ENCODE results near the gene CCDC71.

Gene CCDC71

GRCh38 chr3:49148159-49148558 lies 18.0 kb downstream of the CCDC71 start:
- TF ChIP-seq, protein P1, sequence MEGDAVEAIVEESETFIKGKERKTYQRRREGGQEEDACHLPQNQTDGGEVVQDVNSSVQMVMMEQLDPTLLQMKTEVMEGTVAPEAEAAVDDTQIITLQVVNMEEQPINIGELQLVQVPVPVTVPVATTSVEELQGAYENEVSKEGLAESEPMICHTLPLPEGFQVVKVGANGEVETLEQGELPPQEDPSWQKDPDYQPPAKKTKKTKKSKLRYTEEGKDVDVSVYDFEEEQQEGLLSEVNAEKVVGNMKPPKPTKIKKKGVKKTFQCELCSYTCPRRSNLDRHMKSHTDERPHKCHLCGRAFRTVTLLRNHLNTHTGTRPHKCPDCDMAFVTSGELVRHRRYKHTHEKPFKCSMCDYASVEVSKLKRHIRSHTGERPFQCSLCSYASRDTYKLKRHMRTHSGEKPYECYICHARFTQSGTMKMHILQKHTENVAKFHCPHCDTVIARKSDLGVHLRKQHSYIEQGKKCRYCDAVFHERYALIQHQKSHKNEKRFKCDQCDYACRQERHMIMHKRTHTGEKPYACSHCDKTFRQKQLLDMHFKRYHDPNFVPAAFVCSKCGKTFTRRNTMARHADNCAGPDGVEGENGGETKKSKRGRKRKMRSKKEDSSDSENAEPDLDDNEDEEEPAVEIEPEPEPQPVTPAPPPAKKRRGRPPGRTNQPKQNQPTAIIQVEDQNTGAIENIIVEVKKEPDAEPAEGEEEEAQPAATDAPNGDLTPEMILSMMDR (IDR thresholded peaks at IDR 0.05; ENCODE audit: low read depth, low read length) = no peak
- no peaks in the 10 kb centered on the region for H3K36me3 ChIP-seq
- no peaks in the 10 kb centered on the region for H3K27me3 ChIP-seq (ENCODE audit: insufficient read depth, low read depth, severe bottlenecking)
- H3K27ac ChIP-seq = no peak overlapping the region
- no peak overlapping the region for H3K4me3 ChIP-seq (ENCODE audit: low read depth, low read length)
- no peak for DNase-seq
- no peaks in the 10 kb centered on the region for H3K9me3 ChIP-seq (ENCODE audit: severe bottlenecking)

- Histone ChIP-seq H3K27ac (no peak overlapping the region), H3K27me3 (ENCODE audit: insufficient read depth, low read depth, severe bottlenecking) (no peaks in the 10 kb centered on the region), H3K4me3 (ENCODE audit: low read depth, low read length) (no peak overlapping the region), H3K9me3 (ENCODE audit: severe bottlenecking) (peaks cover 7% of the 10 kb centered on the region), H3K36me3 (no peaks in the 10 kb centered on the region)
- TF ChIP-seq, protein P1 (IDR thresholded peaks at IDR 0.05; ENCODE audit: low read depth, low read length) = no peak
- DNase-seq = no peak
Observed at GRCh38 chr3:49140080-49140479, 26.1 kb downstream of the CCDC71 start.

GRCh38 chr3:49135499-49135898 lies 30.6 kb downstream of the CCDC71 start:
- H3K27ac ChIP-seq = no peak overlapping the region
- no peak overlapping the region for H3K4me3 ChIP-seq (ENCODE audit: low read depth, low read length)
- TF ChIP-seq, protein P1 (IDR thresholded peaks at IDR 0.05; ENCODE audit: low read depth, low read length) = no peak
- H3K36me3 ChIP-seq = no peaks in the 10 kb centered on the region
- DNase-seq = no peak
- H3K27me3 ChIP-seq (ENCODE audit: insufficient read depth, low read depth, severe bottlenecking) = no peaks in the 10 kb centered on the region
- H3K9me3 ChIP-seq (ENCODE audit: severe bottlenecking) = peaks cover under 1% of the 10 kb centered on the region

DNA sequence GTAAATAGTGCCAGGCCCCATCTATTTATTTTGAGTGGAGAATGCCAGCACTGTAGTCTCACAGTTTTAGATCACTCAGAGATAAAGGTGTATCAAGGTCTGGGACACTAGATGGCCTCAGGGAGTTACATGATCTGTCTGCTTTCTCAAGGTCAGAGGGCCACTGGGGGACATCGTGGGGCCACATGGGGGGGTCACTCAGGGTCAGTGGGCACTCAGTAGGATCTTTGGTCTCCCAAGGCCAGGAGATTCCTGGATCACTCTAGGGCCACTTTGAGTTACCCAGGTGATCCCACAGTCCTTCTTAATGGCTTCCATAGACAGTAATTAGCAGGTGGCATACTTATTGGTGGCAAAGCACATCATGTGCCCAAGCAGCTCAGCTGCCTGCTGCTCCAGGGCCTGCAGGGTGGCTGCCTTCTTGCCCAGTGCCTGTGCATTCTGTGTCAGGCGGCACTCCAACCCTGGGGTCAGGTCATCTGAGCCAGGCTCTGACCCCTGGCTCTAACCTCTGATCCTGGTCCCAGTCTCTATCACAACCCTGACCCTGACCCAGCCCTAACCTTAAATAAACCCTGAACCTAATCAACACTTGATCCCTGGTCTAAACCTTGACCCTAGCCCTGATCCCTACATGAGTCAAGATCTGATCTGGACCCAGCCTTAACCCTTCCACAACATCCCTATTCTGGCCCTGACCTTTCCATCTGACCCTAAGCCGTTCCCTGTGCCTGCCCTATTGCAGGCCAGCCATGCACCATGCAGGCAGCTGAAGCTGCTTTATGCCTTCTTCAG lies 31.5 kb downstream of the CCDC71 start:
- Histone ChIP-seq H3K27ac (no peak overlapping the region), H3K9me3 (ENCODE audit: severe bottlenecking) (no peaks in the 10 kb centered on the region), H3K27me3 (ENCODE audit: insufficient read depth, low read depth, severe bottlenecking) (no peaks in the 10 kb centered on the region), H3K4me3 (ENCODE audit: low read depth, low read length) (no peak overlapping the region), H3K36me3 (no peaks in the 10 kb centered on the region)
- DNase-seq = no peak
- TF ChIP-seq, protein P1 (IDR thresholded peaks at IDR 0.05; ENCODE audit: low read depth, low read length) = no peak

GRCh38 chr3:49133226-49133951 lies 32.7 kb downstream of the CCDC71 start:
- H3K27ac ChIP-seq = peak overlapping the region; percentile 79
- DNase-seq = peak; percentile 88
- H3K4me3 ChIP-seq (ENCODE audit: low read depth, low read length) = peak overlapping the region; percentile 81

More at GRCh38 chr3:49133226-49133951, 32.7 kb downstream of the CCDC71 start:
- TF ChIP-seq, protein P1 (IDR thresholded peaks at IDR 0.05; ENCODE audit: low read depth, low read length) = no peak
- Histone ChIP-seq H3K36me3 (no peaks in the 10 kb centered on the region), H3K27me3 (ENCODE audit: insufficient read depth, low read depth, severe bottlenecking) (no peaks in the 10 kb centered on the region), H3K9me3 (ENCODE audit: severe bottlenecking) (no peaks in the 10 kb centered on the region)

Data from WERI-Rb-1 (cell line).